ENCODE measurements around the gene MTG1. TPM values are rescaled to one million over a fixed set of nuclear protein-coding genes. Genes with fewer than 3 reads are reported as not detected.

Gene MTG1
- total RNA-seq, 2 donors from 2014 or later: 9.9 to 15.1 TPM

GRCh38 chr10:133353988-133354605 lies 39.9 kb upstream of the MTG1 start:
- Histone ChIP-seq H3K27me3 (no peaks in the 10 kb centered on the region), H3K9me3 (no peaks in the 10 kb centered on the region), H3K27ac (no peak overlapping the region), H3K4me1 (peaks cover 0 to 17% of the 10 kb centered on the region in 2 donors), H3K36me3 (no peaks in the 10 kb centered on the region), H3K4me3 (no peak overlapping the region)
- TF ChIP-seq, protein P1, sequence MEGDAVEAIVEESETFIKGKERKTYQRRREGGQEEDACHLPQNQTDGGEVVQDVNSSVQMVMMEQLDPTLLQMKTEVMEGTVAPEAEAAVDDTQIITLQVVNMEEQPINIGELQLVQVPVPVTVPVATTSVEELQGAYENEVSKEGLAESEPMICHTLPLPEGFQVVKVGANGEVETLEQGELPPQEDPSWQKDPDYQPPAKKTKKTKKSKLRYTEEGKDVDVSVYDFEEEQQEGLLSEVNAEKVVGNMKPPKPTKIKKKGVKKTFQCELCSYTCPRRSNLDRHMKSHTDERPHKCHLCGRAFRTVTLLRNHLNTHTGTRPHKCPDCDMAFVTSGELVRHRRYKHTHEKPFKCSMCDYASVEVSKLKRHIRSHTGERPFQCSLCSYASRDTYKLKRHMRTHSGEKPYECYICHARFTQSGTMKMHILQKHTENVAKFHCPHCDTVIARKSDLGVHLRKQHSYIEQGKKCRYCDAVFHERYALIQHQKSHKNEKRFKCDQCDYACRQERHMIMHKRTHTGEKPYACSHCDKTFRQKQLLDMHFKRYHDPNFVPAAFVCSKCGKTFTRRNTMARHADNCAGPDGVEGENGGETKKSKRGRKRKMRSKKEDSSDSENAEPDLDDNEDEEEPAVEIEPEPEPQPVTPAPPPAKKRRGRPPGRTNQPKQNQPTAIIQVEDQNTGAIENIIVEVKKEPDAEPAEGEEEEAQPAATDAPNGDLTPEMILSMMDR (IDR thresholded peaks at IDR 0.05): no peak
- DNase-seq (ENCODE audit: low spot score): no peak

GRCh38 chr10:133354672-133355240 lies 39.2 kb upstream of the MTG1 start:
- TF ChIP-seq, protein P1 (IDR thresholded peaks at IDR 0.05): no peak

DNA sequence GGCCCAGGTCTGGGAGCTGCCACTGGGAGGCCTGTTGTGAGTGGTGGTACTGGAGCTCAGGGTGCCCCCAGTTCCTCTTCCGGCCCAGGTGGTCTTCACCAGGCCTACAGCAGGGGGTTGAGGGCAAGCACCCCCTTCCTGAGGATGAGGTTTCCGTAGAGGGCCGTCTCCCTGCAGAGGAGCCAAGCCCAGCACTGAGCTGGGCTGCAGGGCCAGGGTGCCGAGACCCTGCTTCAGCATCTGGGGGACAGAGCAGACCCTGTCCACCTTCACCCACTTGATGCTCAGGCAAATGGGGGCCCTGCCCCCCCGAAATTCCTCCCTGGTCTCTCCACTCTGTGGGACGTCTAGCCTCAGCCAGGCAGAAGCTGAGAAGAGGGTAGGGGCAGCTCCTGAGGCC lies 38.7 kb upstream of the MTG1 start:
- H3K36me3 ChIP-seq: no peaks in the 10 kb centered on the region
- H3K27me3 ChIP-seq: no peaks in the 10 kb centered on the region
- H3K27ac ChIP-seq: no peak overlapping the region
- peaks cover 0 to 17% of the 10 kb centered on the region in 2 donors for H3K4me1 ChIP-seq
- TF ChIP-seq, protein P1 (IDR thresholded peaks at IDR 0.05): no peak
- no peak overlapping the region for H3K4me3 ChIP-seq
- no peak for DNase-seq (ENCODE audit: low spot score)
- no peaks in the 10 kb centered on the region for H3K9me3 ChIP-seq

More at GRCh38 chr10:133354672-133355240, 39.2 kb upstream of the MTG1 start:
- Histone ChIP-seq H3K36me3 (no peaks in the 10 kb centered on the region), H3K27ac (no peak overlapping the region), H3K9me3 (no peaks in the 10 kb centered on the region), H3K4me3 (no peak overlapping the region), H3K4me1 (peaks cover 0 to 17% of the 10 kb centered on the region in 2 donors), H3K27me3 (no peaks in the 10 kb centered on the region)
- no peak for DNase-seq (ENCODE audit: low spot score)

DNA sequence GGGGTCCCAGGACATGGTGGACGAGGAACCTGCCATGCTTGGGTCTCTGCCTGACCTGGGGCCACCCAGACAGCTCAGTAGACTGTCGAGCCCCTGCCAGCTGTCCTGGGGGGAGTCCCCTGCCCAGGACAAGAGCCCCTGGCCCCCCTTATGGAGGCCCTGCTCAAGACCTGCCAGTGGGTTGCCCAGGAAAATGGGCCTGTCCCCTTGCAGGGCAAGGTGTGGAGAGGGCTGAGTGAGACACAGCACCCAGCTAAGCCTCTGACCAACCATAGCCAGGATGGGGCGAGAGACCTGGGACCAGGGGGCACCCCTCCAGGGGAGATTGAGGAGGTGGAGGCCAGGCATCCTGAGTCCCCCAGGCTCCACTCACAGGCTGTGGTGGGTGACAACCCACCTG lies 38.0 kb upstream of the MTG1 start:
- TF ChIP-seq, protein P1 (IDR thresholded peaks at IDR 0.05): no peak
- H3K9me3 ChIP-seq: no peaks in the 10 kb centered on the region
- H3K27me3 ChIP-seq: no peaks in the 10 kb centered on the region
- no peak for DNase-seq (ENCODE audit: low spot score)
- no peak overlapping the region for H3K4me3 ChIP-seq
- H3K27ac ChIP-seq: no peak overlapping the region
- peaks cover 0 to 17% of the 10 kb centered on the region in 2 donors for H3K4me1 ChIP-seq
- no peaks in the 10 kb centered on the region for H3K36me3 ChIP-seq

- Histone ChIP-seq H3K4me1 (peaks cover 0 to 17% of the 10 kb centered on the region in 2 donors), H3K27ac (peak overlapping the region; percentile 66 to 73)
- TF ChIP-seq, protein P1 (IDR thresholded peaks at IDR 0.05): no peak
Measured at GRCh38 chr10:133356549-133357284, 37.2 kb upstream of the MTG1 start.

More at GRCh38 chr10:133356549-133357284, 37.2 kb upstream of the MTG1 start:
- no peak for DNase-seq (ENCODE audit: low spot score)
- peak overlapping the region; percentile 53 to 76 for H3K4me3 ChIP-seq
- H3K9me3 ChIP-seq: no peaks in the 10 kb centered on the region
- no peaks in the 10 kb centered on the region for H3K27me3 ChIP-seq
- H3K36me3 ChIP-seq: no peaks in the 10 kb centered on the region
